ENCODE results near the gene SGTA. TPM values are rescaled to one million over a fixed set of nuclear protein-coding genes. Genes with fewer than 3 reads are reported as not detected.
A peak's percentile ranks its signal among the peaks of the same experiment; 100 is the strongest.

Gene SGTA
- total and polyA plus RNA-seq, 4 donors = 29.6 to 147 (median 95.3) TPM

- peaks cover 14% of the 10 kb centered on the region for H3K36me3 ChIP-seq (ENCODE audit: control insufficient read depth, insufficient read depth, low read length)
- DNase-seq (ENCODE audit: low read depth in 4 of 6, low spot score in 6 of 6) = peak in 2 of 6 donors; percentile 35 to 36
- H3K27me3 ChIP-seq (ENCODE audit: control insufficient read depth, insufficient read depth, low read length) = peaks cover 13% of the 10 kb centered on the region
- H3K4me3 ChIP-seq (ENCODE audit: low read depth, low read length) = peak overlapping the region; percentile 38
- 20% methylated on average over 34 of the region's 39 CpGs for WGBS (ENCODE audit: insufficient coverage)
- no peaks in the 10 kb centered on the region for H3K9me3 ChIP-seq (ENCODE audit: control insufficient read depth, insufficient read depth, low read length)
- peaks cover 43% of the 10 kb centered on the region for H3K4me1 ChIP-seq (ENCODE audit: control insufficient read depth, insufficient read depth, low read length)
- H3K27ac ChIP-seq (ENCODE audit: low read depth, low read length) = no peak overlapping the region
These were observed 61.2 kb downstream of the SGTA start for GRCh38 chr19:2721570-2722540.

DNA sequence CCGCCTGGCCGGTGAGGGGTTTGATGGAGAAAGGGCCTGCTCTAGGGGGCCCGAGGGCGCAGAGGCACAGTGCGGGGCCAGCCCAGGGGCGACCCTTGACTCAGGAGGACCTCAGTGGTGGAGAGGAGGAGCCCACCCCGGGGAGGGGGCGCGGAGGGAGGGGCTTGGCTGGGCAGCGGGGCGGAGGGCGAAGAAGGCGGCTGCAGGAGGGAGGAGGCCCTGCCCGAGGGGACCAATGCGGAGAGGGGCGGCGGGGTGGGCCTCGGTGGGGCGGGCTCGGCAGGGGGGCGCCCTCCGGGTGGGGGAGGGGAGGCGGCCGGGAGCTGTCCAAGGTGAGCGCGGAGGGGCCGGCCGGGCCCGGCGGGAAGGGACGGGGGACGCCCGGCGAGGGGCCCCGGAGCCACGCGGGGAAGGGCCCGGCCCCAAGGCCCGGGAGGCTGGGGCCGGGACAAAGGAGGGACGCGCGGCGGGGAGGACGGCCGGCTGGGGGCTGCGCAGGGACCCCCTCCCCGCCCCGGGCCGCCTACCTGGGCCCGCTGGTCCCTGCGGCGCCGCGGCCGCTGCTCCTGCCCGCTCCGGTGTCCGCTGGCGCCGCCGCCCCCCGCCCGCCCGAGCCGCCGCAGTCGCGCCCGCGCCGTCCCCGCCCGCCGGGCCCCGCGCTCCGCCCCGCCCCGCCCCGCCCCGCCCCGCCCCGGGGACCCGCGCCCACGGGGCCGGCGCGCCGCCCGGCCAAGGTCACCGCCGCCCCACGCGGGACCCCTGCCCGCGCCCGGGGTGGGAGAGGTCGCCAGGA, 62.1 kb downstream of the SGTA start, which contains the start of gene DIRAS1:
DIRAS1 (minus strand) TSS at position 596 of the 793 bp plus-strand sequence. CDS start 3,566 bp downstream, outside the sequence.
- peak within 1 kb of the TSS; percentile 40 for H3K27ac ChIP-seq (ENCODE audit: low read depth, low read length)
- H3K27me3 ChIP-seq (ENCODE audit: control insufficient read depth, insufficient read depth, low read length) = peaks cover 5% of the 10 kb centered on the region
- peaks cover 40% of the 10 kb centered on the region for H3K4me1 ChIP-seq (ENCODE audit: control insufficient read depth, insufficient read depth, low read length)
- H3K4me3 ChIP-seq (ENCODE audit: low read depth, low read length) = peak within 1 kb of the TSS; percentile 48
- no peaks in the 10 kb centered on the region for H3K9me3 ChIP-seq (ENCODE audit: control insufficient read depth, insufficient read depth, low read length)
- H3K36me3 ChIP-seq (ENCODE audit: control insufficient read depth, insufficient read depth, low read length) = peaks cover 23% of the 10 kb centered on the region
- WGBS (ENCODE audit: insufficient coverage) = under 1% methylated on average over 77 of the region's 100 CpGs
- peak in 2 of 6 donors; percentile 58 to 67 for DNase-seq (ENCODE audit: low read depth in 4 of 6, low spot score in 6 of 6)

DNA sequence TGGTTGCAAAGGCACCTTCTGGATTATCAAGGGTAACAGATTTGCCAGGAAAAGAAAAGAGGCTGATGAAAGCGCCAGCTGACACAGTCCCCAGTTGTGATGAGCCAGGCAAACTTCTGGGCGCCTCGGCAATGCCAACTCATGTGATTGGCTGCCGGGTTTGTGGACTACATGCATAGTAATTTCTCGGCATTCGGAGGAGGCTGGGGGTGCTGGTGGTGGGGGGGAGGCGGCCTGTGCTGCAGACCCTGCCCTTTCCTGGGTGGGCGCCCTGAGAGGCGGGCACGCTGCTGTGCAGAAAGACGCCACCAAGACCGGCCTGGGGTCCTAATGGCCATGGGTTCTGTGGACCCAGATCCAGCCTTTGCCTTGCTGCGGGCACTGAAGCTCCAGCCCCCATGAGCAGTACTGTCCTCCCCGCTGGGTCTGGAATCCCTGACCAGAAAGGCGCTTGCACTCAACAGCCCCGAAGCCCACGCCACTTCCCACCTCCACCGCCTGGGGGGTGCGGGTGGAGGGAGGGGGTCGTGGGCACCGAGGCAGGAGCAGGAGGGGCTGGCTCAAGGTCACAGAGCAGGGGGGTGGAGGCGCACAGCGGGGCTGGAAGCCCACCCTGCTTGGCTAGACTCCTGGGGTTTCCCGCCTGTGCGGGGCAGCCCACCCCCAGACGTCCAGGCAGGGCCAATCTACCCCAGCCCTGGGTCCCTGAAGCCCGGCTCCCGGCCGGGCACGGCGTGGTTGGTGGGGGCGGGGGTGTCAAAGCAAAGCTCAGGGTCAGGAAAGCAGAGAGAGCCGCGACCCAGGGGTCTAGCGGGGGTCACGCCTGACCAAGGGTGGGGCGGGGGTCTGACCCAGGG, 62.9 kb downstream of the SGTA start:
- Histone ChIP-seq H3K4me1 (ENCODE audit: control insufficient read depth, insufficient read depth, low read length) (peaks cover 40% of the 10 kb centered on the region), H3K27me3 (ENCODE audit: control insufficient read depth, insufficient read depth, low read length) (peaks cover 5% of the 10 kb centered on the region), H3K9me3 (ENCODE audit: control insufficient read depth, insufficient read depth, low read length) (peaks cover 2% of the 10 kb centered on the region), H3K4me3 (ENCODE audit: low read depth, low read length) (peak overlapping the region; percentile 48), H3K27ac (ENCODE audit: low read depth, low read length) (peak overlapping the region; percentile 40), H3K36me3 (ENCODE audit: control insufficient read depth, insufficient read depth, low read length) (peaks cover 31% of the 10 kb centered on the region)
- 2% methylated on average over 27 of the region's 37 CpGs for WGBS (ENCODE audit: insufficient coverage)
- DNase-seq (ENCODE audit: low read depth in 4 of 6, low spot score in 6 of 6) = peak in 2 of 6 donors; percentile 80 to 81

DNA sequence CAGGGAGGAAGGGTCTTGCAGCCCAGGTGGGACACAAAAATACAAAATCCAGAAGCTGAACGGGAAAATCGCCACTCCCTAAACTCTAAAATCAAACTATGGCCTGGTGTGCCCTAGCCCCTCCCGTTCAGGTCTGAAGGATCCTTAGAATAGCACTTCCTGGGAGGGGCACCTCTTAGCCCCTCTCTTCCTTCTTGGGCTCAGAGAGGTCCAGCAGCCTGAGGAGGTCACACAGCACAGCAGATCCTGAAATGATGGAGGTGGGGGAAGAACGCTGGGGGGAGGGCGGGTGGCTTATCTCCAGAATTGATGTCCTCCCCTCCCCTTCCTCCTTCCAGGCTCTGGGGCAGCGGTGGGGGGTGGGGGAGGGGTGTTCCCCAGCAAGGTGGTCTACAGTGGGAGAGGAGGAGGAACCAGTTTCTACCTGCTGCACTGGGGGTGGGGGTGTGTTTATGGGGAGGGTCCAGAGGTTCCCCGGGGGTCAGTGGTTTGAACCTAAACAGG, 63.8 kb downstream of the SGTA start:
- peaks cover 40% of the 10 kb centered on the region for H3K4me1 ChIP-seq (ENCODE audit: control insufficient read depth, insufficient read depth, low read length)
- H3K27ac ChIP-seq (ENCODE audit: low read depth, low read length) = no peak overlapping the region
- no peak for DNase-seq (ENCODE audit: low read depth in 4 of 6, low spot score in 6 of 6)
- peaks cover 5% of the 10 kb centered on the region for H3K27me3 ChIP-seq (ENCODE audit: control insufficient read depth, insufficient read depth, low read length)
- WGBS (ENCODE audit: insufficient coverage) = 20% methylated on average over 2 of the region's 7 CpGs
- H3K4me3 ChIP-seq (ENCODE audit: low read depth, low read length) = no peak overlapping the region
- H3K9me3 ChIP-seq (ENCODE audit: control insufficient read depth, insufficient read depth, low read length) = peaks cover 2% of the 10 kb centered on the region
- peaks cover 39% of the 10 kb centered on the region for H3K36me3 ChIP-seq (ENCODE audit: control insufficient read depth, insufficient read depth, low read length)

GRCh38 chr19:2717638-2718541, 65.2 kb downstream of the SGTA start:
- no peak overlapping the region for H3K4me3 ChIP-seq (ENCODE audit: low read depth, low read length)
- no peak overlapping the region for H3K27ac ChIP-seq (ENCODE audit: low read depth, low read length)
- DNase-seq (ENCODE audit: low read depth in 4 of 6, low spot score in 6 of 6) = peak in 1 of 6 donors; percentile 0
- H3K9me3 ChIP-seq (ENCODE audit: control insufficient read depth, insufficient read depth, low read length) = peaks cover 2% of the 10 kb centered on the region
- H3K36me3 ChIP-seq (ENCODE audit: control insufficient read depth, insufficient read depth, low read length) = peaks cover 39% of the 10 kb centered on the region
- peaks cover 5% of the 10 kb centered on the region for H3K27me3 ChIP-seq (ENCODE audit: control insufficient read depth, insufficient read depth, low read length)
- peaks cover 34% of the 10 kb centered on the region for H3K4me1 ChIP-seq (ENCODE audit: control insufficient read depth, insufficient read depth, low read length)
- WGBS (ENCODE audit: insufficient coverage) = 86% methylated on average over 43 of the region's 52 CpGs

DNA sequence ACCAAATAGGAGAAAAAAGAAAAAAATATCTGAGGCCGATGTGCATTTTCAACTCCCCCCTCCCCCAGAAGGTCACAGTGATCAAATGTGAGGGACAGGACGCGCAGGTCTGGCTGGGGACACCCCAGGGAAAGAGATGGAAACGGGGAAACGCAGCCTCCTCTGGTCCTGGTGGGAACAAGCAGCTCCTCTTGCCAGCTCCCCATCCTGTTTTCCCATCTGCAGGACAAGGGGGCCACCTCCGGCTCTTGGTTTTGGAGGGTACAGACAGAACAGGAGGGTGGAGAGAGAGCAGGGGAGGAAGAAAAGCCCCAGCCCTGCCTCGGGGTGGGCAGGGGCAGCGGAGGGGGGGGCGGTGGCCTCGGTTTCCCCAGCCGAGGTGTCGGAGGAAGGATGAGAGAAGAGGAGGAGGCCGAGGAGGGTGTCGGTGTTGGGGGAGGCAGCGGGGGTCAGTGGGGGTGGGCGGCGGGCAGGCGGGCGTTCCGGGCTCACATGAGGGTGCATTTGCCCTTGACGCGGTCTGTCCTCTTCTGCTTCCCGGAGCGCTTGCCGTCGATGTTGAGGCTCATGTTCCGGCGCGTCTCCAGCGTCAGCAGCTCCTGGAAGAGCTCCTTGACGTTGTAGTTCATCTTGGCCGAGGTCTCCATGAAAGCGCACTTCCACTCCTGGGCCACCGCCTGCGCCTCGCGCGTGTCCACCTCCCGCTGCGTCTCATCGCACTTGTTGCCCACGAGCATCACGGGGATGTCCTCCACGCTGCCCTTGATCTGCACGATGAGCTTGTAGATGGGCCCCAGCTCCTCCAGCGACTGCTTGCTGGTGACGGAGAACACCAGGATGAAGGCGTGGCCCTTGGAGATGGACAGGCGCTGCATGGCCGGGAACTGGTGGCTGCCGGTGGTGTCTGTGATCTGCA, 66.1 kb downstream of the SGTA start:
- Histone ChIP-seq H3K9me3 (ENCODE audit: control insufficient read depth, insufficient read depth, low read length) (peaks cover 2% of the 10 kb centered on the region), H3K4me1 (ENCODE audit: control insufficient read depth, insufficient read depth, low read length) (peaks cover 24% of the 10 kb centered on the region), H3K4me3 (ENCODE audit: low read depth, low read length) (no peak overlapping the region), H3K27ac (ENCODE audit: low read depth, low read length) (no peak overlapping the region), H3K27me3 (ENCODE audit: control insufficient read depth, insufficient read depth, low read length) (no peaks in the 10 kb centered on the region), H3K36me3 (ENCODE audit: control insufficient read depth, insufficient read depth, low read length) (peaks cover 39% of the 10 kb centered on the region)
- 93% methylated on average over 44 of the region's 51 CpGs for WGBS (ENCODE audit: insufficient coverage)
- DNase-seq (ENCODE audit: low read depth in 4 of 6, low spot score in 6 of 6) = peak in 1 of 6 donors; percentile 0

- 97% methylated on average over 14 of the region's 19 CpGs for WGBS (ENCODE audit: insufficient coverage)
These were observed 66.8 kb downstream of the SGTA start for GRCh38 chr19:2716275-2716650.

More at GRCh38 chr19:2716275-2716650, 66.8 kb downstream of the SGTA start:
- H3K9me3 ChIP-seq (ENCODE audit: control insufficient read depth, insufficient read depth, low read length) = peaks cover 2% of the 10 kb centered on the region
- peaks cover 18% of the 10 kb centered on the region for H3K4me1 ChIP-seq (ENCODE audit: control insufficient read depth, insufficient read depth, low read length)
- no peaks in the 10 kb centered on the region for H3K27me3 ChIP-seq (ENCODE audit: control insufficient read depth, insufficient read depth, low read length)
- H3K36me3 ChIP-seq (ENCODE audit: control insufficient read depth, insufficient read depth, low read length) = peaks cover 39% of the 10 kb centered on the region
- no peak for DNase-seq (ENCODE audit: low read depth in 4 of 6, low spot score in 6 of 6)
- no peak overlapping the region for H3K27ac ChIP-seq (ENCODE audit: low read depth, low read length)
- no peak overlapping the region for H3K4me3 ChIP-seq (ENCODE audit: low read depth, low read length)
